A204.1 (cell line): ENCODE measurements around the gene PIP5K1C.
"Not testable (repeated sequence)": the region's sequence is repeated elsewhere in the genome, so short reads cannot be mapped to it uniquely, and the experiment has no call there.

ENCODE experiments used
- FAIRE-seq: peaks from 2 replicates; lab custom pipeline; 2012; peaks lifted over from hg19 to GRCh38; lab: Jason Lieb, UNC

PIP5K1C gene

DNA sequence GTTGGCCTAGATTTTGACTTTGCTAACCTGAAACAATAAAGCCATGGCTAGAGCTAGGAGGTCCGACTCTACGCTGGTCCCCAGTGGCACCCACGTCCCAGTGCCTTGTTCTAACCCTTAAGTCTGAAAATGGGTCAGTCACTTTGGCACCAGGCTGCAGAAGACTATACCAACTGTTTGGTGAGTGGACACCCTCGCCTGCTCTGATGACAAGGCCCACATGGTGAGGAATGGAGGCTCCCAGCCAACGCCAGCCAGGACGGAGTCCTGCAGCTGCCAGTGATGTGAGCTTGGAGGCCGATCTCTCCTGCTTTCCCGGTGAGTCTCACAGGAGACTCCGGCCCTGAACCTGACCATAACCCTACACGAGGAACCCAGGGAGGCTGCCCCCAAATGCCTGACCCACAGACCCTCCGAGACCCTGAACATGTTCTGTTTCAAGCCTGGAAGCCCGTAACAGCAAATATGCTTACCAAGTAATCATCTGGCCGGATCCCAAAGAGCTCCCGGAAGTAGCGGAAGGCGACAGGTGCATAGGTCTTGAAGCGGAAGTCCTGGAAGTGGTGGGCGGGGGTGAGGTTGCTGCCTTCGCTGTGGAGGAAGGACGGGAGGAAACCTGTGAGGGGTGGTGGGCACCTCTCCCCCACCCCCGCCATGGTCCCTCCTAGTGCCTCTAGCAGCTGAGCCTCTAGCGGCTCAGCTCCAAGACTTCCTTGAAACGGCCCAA is 39.6 kb downstream of the PIP5K1C start:
- FAIRE-seq = no peak

- FAIRE-seq = no peak
Measured at GRCh38 chr19:3659746-3660112, 40.5 kb downstream of the PIP5K1C start.

DNA sequence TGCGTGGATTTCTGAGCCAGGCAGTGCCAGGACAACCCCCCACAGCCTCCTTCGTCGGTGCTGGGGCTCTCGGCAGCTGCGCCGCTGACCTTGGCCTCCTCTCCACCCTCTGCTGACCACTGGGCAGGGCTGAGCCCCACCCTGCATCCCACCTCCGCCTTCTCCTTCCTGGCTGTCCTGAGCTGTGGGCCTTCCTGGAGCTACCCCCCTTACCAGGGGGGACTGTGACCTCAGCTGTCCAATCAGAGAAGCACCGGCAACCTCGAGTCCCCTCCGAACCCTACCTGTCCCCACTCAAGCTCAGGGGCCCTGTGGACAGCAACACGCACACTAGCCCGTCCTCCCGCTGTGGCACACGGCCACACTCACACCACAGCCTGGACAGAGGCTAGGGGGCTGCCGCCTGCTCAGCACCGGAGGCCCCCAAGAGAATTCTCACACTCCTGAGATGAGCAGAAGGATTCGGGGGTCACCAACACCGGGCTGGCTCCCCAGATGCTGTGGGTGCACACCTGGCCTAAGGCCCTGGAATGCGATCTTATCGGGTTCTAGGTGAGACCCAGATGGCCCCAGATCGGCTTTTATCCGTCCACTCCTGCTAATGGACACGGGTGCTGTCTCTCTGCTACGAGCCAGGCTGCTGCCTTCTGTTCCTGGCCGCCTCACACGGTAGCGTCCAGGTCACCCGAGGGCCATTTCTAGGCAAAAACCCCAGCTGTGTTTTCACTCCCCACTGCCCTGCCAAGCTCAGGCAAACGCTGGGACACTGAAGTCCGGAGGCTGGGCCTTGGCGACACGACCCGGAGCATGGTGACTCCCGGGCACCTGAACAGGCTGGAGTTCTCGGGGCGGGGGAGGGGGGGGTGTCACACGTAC is 41.2 kb downstream of the PIP5K1C start:
- no peak for FAIRE-seq

DNA sequence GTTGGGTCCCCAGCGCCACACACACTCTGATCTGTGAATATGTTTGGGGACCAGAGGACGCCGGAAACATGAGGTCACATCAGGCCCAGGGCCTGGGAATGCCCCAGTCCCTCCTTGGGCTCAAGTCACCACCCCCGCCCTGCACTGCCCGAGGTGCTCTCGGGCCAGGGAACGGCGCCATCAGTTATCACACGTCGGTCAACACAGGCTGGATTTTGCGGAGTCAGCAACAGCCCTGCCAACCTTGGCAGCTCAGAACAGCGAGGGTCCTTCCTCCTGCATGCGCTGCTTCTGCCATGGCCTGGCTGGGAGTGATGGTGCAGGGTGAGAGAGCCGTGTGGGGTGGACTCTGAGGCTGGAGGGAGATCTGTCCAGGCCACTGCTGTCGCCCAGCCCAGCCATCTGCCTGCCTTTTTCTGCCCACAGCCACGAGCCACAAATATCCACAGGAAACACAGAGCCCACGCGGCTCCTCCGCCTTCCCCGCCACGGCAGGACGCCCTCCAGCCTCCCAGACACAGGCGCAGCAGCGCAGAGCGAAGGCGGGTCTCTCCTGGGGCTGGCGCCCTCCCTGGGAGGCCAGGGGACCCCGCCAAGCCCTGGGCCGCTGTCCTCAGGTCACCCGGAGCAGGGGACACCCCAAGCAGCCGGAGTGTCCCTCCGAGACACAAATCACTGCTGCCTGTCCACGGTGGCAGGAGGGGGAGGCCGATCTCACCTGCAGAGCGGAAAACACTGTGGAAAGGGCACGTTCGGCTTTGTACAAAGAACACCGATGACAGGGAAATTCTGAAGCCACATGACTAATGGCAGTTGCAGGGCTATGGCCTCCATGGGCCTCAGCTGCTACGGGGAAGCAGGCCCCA is 42.0 kb downstream of the PIP5K1C start:
- no peak for FAIRE-seq

GRCh38 chr19:3657395-3657769 is 42.9 kb downstream of the PIP5K1C start:
- FAIRE-seq = no peak

DNA sequence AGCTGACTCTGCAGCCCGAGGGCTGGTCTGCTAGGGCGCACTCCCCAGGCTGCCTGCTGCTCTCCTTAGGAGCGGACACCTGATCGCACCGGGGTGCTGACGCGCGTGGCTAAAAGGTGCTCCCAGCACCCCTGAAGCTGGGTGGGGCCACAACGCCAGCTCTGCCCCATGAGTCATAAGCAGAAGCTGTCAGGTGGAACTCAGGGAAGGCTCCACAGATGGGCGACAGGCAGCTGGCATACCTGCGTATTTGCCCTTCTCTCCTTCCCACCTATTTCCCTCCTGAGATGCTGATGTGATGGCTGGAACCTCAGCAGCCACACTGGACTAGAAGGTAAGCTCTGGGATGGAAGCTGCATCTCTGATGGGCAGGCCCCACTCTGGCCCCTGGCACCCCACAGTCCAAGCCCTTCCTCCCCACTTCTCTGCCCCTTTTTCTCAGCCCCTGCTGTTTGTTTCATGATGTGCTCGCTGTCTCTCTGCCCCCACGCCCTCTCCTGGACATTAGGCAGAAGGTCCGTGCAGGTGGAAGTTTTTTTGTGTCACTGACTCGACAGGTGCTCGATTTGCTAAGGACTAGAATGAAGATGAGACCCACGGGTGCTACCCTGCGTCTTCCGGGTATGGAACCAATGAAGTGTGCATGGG is 43.4 kb downstream of the PIP5K1C start:
- no peak for FAIRE-seq

- no peak for FAIRE-seq
Measured at GRCh38 chr19:3656073-3656746, 44.1 kb downstream of the PIP5K1C start.

DNA sequence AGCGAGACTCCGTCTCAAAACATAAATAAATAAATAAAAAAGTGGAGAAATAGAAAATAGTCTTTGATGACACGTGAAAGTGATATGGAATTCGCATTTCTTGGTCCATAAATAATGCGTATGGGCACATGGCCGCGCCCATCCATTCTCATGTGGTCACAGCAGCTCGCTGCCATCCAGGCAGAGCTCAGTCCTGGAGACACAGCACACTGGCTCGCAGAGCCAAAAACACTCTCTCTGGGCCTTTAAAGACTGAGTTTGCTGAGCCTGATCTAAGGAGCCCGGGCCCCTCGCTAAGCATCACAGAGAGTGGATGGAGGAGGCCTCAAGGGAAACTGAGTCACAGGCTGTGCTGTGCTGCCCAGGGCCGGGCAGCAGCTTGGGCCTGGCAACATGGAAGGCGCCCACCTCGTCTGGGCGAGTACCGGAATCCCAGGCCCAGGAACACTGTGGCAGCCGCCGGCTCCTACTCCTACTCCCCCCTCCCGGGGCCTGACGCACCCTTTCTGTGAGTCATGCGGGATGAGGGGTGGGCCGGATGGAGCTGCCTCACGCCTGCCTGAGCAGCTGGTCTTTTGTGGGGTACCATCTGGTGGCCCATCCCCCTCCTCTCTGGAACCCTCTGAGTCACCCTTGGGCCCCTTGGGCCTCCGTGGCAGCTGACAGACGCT is 44.7 kb downstream of the PIP5K1C start:
- no peak for FAIRE-seq

GRCh38 chr19:3653865-3654513 is 46.3 kb downstream of the PIP5K1C start:
- FAIRE-seq = no peak

GRCh38 chr19:3653081-3653795 is 47.0 kb downstream of the PIP5K1C start:
- FAIRE-seq = no peak

DNA sequence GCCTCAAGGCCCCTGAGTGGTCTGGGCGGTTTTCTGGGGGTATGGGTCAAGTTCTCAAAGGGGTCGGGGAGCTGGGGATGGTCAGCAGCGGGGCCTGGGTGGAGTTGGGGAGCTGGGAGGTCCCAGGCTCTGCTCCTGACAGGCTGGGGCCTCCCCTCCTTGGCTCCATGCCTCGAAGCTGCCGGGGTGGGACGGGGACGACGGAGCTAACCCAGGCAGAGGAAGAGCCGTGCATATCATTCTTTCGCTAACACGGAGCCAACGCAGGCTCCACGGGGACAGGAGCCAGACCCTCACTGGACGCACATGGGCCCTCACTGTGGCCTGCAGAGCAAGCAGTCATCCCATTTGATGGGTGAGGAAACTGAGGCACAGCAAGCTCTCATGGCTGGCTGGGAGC is 47.8 kb downstream of the PIP5K1C start:
- FAIRE-seq = no peak

DNA sequence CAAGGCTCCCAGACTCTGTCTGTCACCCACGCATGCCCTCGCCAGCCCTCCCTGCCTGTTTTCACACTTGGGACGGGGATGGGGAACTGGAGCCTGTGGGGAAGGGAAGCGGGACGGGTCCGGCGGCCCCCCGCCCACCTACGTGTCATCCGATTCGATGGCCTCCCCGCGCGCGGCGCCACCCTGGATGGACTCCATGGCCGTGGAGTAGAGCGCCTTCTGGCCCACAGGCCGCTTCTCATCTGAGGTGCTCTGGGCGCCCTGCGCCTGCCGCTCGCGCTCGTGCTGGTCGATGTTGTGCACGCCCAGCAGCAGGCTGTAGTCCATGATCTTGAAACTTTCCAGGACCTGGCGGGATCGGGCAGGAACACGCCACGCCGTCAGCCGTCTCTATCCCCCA is 48.6 kb downstream of the PIP5K1C start:
- FAIRE-seq = no peak

DNA sequence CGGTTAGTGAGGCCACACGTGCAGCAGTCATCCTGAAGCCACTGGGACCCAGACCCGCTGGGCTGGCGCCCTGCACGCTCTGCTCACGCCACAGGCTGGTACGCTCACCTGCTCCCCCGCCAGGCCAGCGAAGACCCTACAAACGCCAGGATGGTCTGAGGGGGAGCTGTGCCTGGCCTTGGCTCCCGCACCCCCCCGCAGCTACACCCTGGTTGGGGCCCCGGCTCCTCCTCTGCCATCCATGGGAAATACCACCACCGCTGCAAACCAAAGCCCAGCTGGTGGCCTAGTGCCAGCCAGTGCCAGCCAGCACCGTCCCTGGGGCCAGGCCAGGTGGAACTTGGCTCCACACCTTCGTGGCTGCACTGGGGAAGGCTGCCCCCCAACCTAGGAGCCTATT is 50.4 kb downstream of the PIP5K1C start:
- FAIRE-seq = no peak

GRCh38 chr19:3648037-3648905 is 52.0 kb downstream of the PIP5K1C start:
- FAIRE-seq = no peak

DNA sequence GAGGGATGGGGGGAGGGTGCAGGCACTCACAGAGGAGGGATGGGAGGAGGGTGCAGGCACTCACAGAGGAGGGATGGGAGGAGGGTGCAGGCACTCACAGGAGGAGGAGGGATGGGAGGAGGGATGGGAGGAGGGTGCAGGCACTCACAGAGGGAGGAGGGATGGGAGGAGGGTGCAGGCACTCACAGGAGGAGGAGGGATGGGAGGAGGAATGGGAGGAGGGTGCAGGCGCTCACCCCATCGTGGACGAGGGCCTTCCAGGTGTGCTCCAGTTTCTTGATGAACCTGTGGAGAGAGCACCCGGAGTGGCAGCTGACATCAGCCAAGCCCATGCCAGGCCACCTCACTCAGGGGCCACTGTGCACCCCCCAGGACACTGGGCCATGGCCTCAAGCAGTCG is 53.2 kb downstream of the PIP5K1C start:
- FAIRE-seq = not testable (repeated sequence)

DNA sequence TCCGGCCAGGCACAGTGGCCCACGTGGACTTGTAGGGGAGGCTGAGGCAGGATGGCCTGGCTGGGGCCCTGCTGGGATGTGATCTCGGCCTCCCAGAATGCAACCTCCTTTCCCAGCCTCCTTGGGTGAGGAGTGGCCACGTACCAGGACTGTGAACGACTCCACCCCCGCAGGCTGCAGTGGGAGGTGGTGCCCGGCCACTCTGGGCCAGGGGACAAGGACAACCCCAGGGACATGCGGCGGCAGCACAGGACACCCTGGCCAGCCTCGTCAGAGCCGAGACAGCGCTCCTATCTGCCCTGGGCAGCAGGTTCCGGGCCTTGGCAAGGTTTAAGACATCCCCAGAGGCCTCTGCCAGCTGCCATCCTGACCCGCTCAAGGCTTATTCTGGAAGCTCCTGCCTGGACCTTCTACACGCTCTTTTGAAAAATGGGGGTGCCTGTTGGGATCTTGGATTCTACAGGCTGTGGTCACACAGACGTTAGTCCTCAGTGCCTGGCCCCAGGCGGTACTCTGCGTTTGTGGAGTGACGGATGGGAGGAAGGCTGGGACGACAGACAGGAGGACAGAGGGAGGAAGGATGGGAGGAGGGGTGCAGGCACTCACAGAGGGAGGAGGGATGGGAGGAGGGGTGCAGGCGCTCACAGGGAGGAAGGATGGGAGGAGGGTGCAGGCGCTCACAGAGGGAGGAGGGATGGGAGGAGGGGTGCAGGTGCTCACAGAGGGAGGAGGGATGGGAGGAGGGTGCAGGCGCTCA is 53.8 kb downstream of the PIP5K1C start:
- FAIRE-seq = no peak

GRCh38 chr19:3645726-3646125 is 54.5 kb downstream of the PIP5K1C start:
- FAIRE-seq = no peak

GRCh38 chr19:3645067-3645396 is 55.2 kb downstream of the PIP5K1C start:
- FAIRE-seq = no peak
